Heart left ventricle (tissue), 13 donors: ENCODE measurements around the gene CYTH4.

Source experiments
- POLR2A ChIP-seq, 2 donors: fragments of 450-650 bp; IDR thresholded peaks; one replicate each; pipeline ENCODE4 v1.6.1; 2017; ENCODE audit warnings: antibody characterized with exemption in 2 of 2, mild to moderate bottlenecking in 2 of 2, moderate library complexity in 2 of 2
- TF ChIP-seq, protein P1 (sequence below), 12 donors: fragments of 200-600 bp; sonication (generic) in 4 of 12; IDR thresholded peaks; one replicate each; pipeline versions ENCODE4 v1.5.0 to v1.8.0; 2018 to 2022; ENCODE audit warnings: antibody characterized with exemption in 12 of 12, mild to moderate bottlenecking in 5 of 12
- donor health status: ischemic (EF 13 %, LVEDD 7.1; RV severe dilation, severe dysfunction).
- donor health status: DM: no; HTN: yes; CAD: no.
- donor health status: DM: no; HTN: no; CAD: no.
- donor health status: ischemic (EF 25% LVEDD 6.9; RV normal size, moderate dysfunction).
- donor health status: ischemic (EF 25% LVEDD 5.7; RV mildly dilated, moderate dysfunction).
- donor health status: ischemic (EF 35%, LVEDD 5.7; RV mildly dilated, moderate dysfunction).
- donor health status: nonischemic (EF 11% LVEDD 7.7; RV severe dilation, severe dysfunction).
- donor health status: DM: yes; HTN: yes; CAD: no.
- donor health status: PGD.
- donor health status: ischemic (EF 29% LVEDD 5.4; RV normal size, mild dysfunction).
- donor health status: nonischemic (EF 23%, LVEDD 6.1; RV moderate dilation, normal function).

GRCh38 chr22:37314315-37315074 is 32.2 kb downstream of the CYTH4 start:
- no peak for TF ChIP-seq POLR2A (IDR thresholded peaks at IDR 0.05)
- TF ChIP-seq, protein P1, sequence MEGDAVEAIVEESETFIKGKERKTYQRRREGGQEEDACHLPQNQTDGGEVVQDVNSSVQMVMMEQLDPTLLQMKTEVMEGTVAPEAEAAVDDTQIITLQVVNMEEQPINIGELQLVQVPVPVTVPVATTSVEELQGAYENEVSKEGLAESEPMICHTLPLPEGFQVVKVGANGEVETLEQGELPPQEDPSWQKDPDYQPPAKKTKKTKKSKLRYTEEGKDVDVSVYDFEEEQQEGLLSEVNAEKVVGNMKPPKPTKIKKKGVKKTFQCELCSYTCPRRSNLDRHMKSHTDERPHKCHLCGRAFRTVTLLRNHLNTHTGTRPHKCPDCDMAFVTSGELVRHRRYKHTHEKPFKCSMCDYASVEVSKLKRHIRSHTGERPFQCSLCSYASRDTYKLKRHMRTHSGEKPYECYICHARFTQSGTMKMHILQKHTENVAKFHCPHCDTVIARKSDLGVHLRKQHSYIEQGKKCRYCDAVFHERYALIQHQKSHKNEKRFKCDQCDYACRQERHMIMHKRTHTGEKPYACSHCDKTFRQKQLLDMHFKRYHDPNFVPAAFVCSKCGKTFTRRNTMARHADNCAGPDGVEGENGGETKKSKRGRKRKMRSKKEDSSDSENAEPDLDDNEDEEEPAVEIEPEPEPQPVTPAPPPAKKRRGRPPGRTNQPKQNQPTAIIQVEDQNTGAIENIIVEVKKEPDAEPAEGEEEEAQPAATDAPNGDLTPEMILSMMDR (IDR thresholded peaks at IDR 0.05), result no peak
